ENCODE data around the gene REM2.

Gene REM2

GRCh38 chr14:22875003-22875747 lies 7.8 kb upstream of the REM2 start:
- Histone ChIP-seq H3K4me1 (ENCODE audit: low read length) (peaks cover 13% of the 10 kb centered on the region), H3K36me3 (replicated peaks; ENCODE audit: low read depth, low read length) (peaks cover 38% of the 10 kb centered on the region), H2AFZ (ENCODE audit: low read depth, low read length) (no peak overlapping the region), H3K4me2 (ENCODE audit: low read length) (no peak overlapping the region), H3K27ac (ENCODE audit: low read length) (no peak overlapping the region), H3K79me2 (ENCODE audit: low read length) (peaks cover 13% of the 10 kb centered on the region; the same call in 1 of the 2 replicates), H3K9me3 (ENCODE audit: insufficient read depth, low read length) (no peaks in the 10 kb centered on the region), H3K4me3 (ENCODE audit: low read length) (no peak overlapping the region), H4K20me1 (ENCODE audit: insufficient read depth, low read length) (peaks cover 4% of the 10 kb centered on the region; the same call in 1 of the 2 replicates), H3K9ac (ENCODE audit: low read length) (no peak overlapping the region), H3K27me3 (ENCODE audit: low read depth, low read length) (no peaks in the 10 kb centered on the region)
- TF ChIP-seq CTCF (IDR thresholded peaks at IDR 0.05; ENCODE audit: low read depth, low read length) (no peak), EZH2phosphoT487 (IDR thresholded peaks at IDR 0.05; ENCODE audit: low read depth) (no peak)

GRCh38 chr14:22875748-22876319 lies 7.2 kb upstream of the REM2 start:
- H3K9me3 ChIP-seq (ENCODE audit: insufficient read depth, low read length), result no peaks in the 10 kb centered on the region
- TF ChIP-seq CTCF (IDR thresholded peaks at IDR 0.05; ENCODE audit: low read depth, low read length) (no peak), EZH2phosphoT487 (IDR thresholded peaks at IDR 0.05; ENCODE audit: low read depth) (no peak)

GRCh38 chr14:22877000-22877501 lies 6.0 kb upstream of the REM2 start:
- Histone ChIP-seq H3K36me3 (replicated peaks; ENCODE audit: low read depth, low read length) (peaks cover 38% of the 10 kb centered on the region), H3K27me3 (ENCODE audit: low read depth, low read length) (0 out of 2 replicates have a peak, but pooled peaks cover 4% of the 10 kb centered on the region), H3K4me2 (ENCODE audit: low read length) (no peak overlapping the region), H3K27ac (ENCODE audit: low read length) (no peak overlapping the region), H3K9ac (ENCODE audit: low read length) (no peak overlapping the region), H3K4me1 (ENCODE audit: low read length) (peaks cover 6% of the 10 kb centered on the region), H3K4me3 (ENCODE audit: low read length) (no peak overlapping the region), H3K79me2 (ENCODE audit: low read length) (peaks cover 12% of the 10 kb centered on the region; the same call in 1 of the 2 replicates), H4K20me1 (ENCODE audit: insufficient read depth, low read length) (peaks cover 4% of the 10 kb centered on the region; the same call in 1 of the 2 replicates), H2AFZ (ENCODE audit: low read depth, low read length) (no peak overlapping the region), H3K9me3 (ENCODE audit: insufficient read depth, low read length) (no peaks in the 10 kb centered on the region)
- TF ChIP-seq EZH2phosphoT487 (IDR thresholded peaks at IDR 0.05; ENCODE audit: low read depth) (no peak), CTCF (IDR thresholded peaks at IDR 0.05; ENCODE audit: low read depth, low read length) (no peak)

More at GRCh38 chr14:22875748-22876319, 7.2 kb upstream of the REM2 start:
- peaks cover 4% of the 10 kb centered on the region; the same call in 1 of the 2 replicates for H4K20me1 ChIP-seq (ENCODE audit: insufficient read depth, low read length)
- H2AFZ ChIP-seq (ENCODE audit: low read depth, low read length), result no peak overlapping the region
- H3K27ac ChIP-seq (ENCODE audit: low read length), result no peak overlapping the region
- peaks cover 13% of the 10 kb centered on the region; the same call in 1 of the 2 replicates for H3K79me2 ChIP-seq (ENCODE audit: low read length)
- no peak overlapping the region for H3K9ac ChIP-seq (ENCODE audit: low read length)
- peaks cover 38% of the 10 kb centered on the region for H3K36me3 ChIP-seq (replicated peaks; ENCODE audit: low read depth, low read length)
- no peak overlapping the region for H3K4me3 ChIP-seq (ENCODE audit: low read length)
- H3K27me3 ChIP-seq (ENCODE audit: low read depth, low read length), result no peaks in the 10 kb centered on the region
- H3K4me2 ChIP-seq (ENCODE audit: low read length), result no peak overlapping the region
- H3K4me1 ChIP-seq (ENCODE audit: low read length), result peaks cover 6% of the 10 kb centered on the region
